Hepatocyte (in vitro differentiated cells): ENCODE results near the gene CLCNKB. TPM values are rescaled to one million over a fixed set of nuclear protein-coding genes. Genes with fewer than 3 reads are reported as not detected.

ENCODE experiments used
- DNase-seq: peaks from one replicate; pipeline ENCODE4 v3.0.0-alpha.2; 2016; ENCODE audit warnings: low spot score
- H2AFZ ChIP-seq: fragments of 200-600 bp; sonication (generic); 2 replicates; pipeline ENCODE4 v1.6.0; 2016; ENCODE audit warnings: antibody characterized with exemption, mild to moderate bottlenecking
- H3K27ac ChIP-seq: fragments of 200-600 bp; sonication (generic); 2 replicates; pipeline ENCODE4 v1.5.1; 2016; ENCODE audit warnings: mild to moderate bottlenecking
- H3K27me3 ChIP-seq: fragments of 200-600 bp; sonication (generic); 2 replicates; pipeline ENCODE4 v1.6.1; 2016
- H3K36me3 ChIP-seq: fragments of 200-600 bp; sonication (generic); replicated peaks from 2 replicates; pipeline ENCODE4 v1.5.1; 2016; ENCODE audit warnings: low read depth; ENCODE audit not compliant: insufficient read depth
- H3K4me1 ChIP-seq: fragments of 200-600 bp; sonication (generic); 2 replicates; pipeline ENCODE4 v1.5.1; 2016; ENCODE audit warnings: mild to moderate bottlenecking, moderate library complexity; ENCODE audit not compliant: insufficient read depth
- H3K4me2 ChIP-seq: fragments of 200-600 bp; sonication (generic); 2 replicates; pipeline ENCODE4 v1.6.0; 2016
- H3K4me3 ChIP-seq: fragments of 200-600 bp; sonication (generic); 2 replicates; pipeline ENCODE4 v1.5.1; 2016; ENCODE audit warnings: mild to moderate bottlenecking
- H3K79me2 ChIP-seq: fragments of 200-600 bp; sonication (generic); 2 replicates; pipeline ENCODE4 v1.6.0; 2017; ENCODE audit warnings: mild to moderate bottlenecking
- H3K9me2 ChIP-seq: fragments of 200-600 bp; sonication (generic); replicated peaks from 2 replicates; pipeline ENCODE4 v1.6.0; 2017; ENCODE audit warnings: mild to moderate bottlenecking; ENCODE audit not compliant: insufficient read depth
- H3K9me3 ChIP-seq: fragments of 200-600 bp; sonication (generic); 2 replicates; pipeline ENCODE4 v1.5.1; 2016; ENCODE audit warnings: low read depth, mild to moderate bottlenecking
- H4K20me1 ChIP-seq: fragments of 200-600 bp; sonication (generic); 2 replicates; pipeline ENCODE4 v1.6.0; 2016; ENCODE audit warnings: mild to moderate bottlenecking; ENCODE audit not compliant: insufficient read depth, poor library complexity, severe bottlenecking
- EZH2 ChIP-seq: fragments of 200-600 bp; sonication (generic); IDR thresholded peaks from 2 replicates; pipeline ENCODE4 v1.6.1; 2016; ENCODE audit warnings: antibody characterized with exemption, mild to moderate bottlenecking, borderline replicate concordance
- EZH2phosphoT487 ChIP-seq: fragments of 200-600 bp; sonication (generic); IDR thresholded peaks from one replicate; pipeline ENCODE4 v1.6.1; 2018; ENCODE audit warnings: antibody characterized with exemption, mild to moderate bottlenecking, low read depth, moderate library complexity; ENCODE audit not compliant: unreplicated experiment, severe bottlenecking
- WGBS: methylation state at CpG from one replicate; pipeline ENCODE4 v1.1.6; 2016; ENCODE audit warnings: low lambda C conversion rate; ENCODE audit errors: missing lambda C conversion rate; 5-methylcytosine and 5-hydroxymethylcytosine counted together
- polyA plus RNA-seq: library from polyadenylated mRNA; unstranded; fragments of >200 nt; fragmentation: Nextera tagmentation; extraction: Ambion mirVana; gene quantifications from 2 replicates; pipeline ENCODE4 v1.2.1, GENCODE V29; 2016
- total RNA-seq: library from RNA; depleted of rRNA; stranded (reverse); fragments of >200 nt; gene quantifications from 2 replicates; pipeline ENCODE4 v1.2.3, GENCODE V29; 2014
- TF ChIP-seq, protein P1 (sequence below): fragments of 200-600 bp; sonication (generic); IDR thresholded peaks from 2 replicates; pipeline ENCODE4 v1.5.1; 2016; ENCODE audit warnings: antibody characterized with exemption, mild to moderate bottlenecking; ENCODE audit not compliant: poor library complexity

Gene CLCNKB
- total and polyA plus RNA-seq, 2 experiments from 2014 or later, result 0.47 to 1.4 TPM

- H3K4me2 ChIP-seq, result no peak overlapping the region
- DNase-seq, result no peak
- H3K9me2 ChIP-seq, result no peaks in the 10 kb centered on the region
- H2AFZ ChIP-seq, result no peak overlapping the region
- H3K4me1 ChIP-seq, result no peaks in the 10 kb centered on the region
- 88% methylated on average over 5 of the region's 5 CpGs for WGBS
- H3K9me3 ChIP-seq, result no peaks in the 10 kb centered on the region
- H3K36me3 ChIP-seq, result no peaks in the 10 kb centered on the region
- no peaks in the 10 kb centered on the region for H3K79me2 ChIP-seq
- no peak overlapping the region for H3K27ac ChIP-seq
- no peaks in the 10 kb centered on the region for H3K27me3 ChIP-seq
- TF ChIP-seq EZH2 (no peak), EZH2phosphoT487 (no peak)
- TF ChIP-seq, protein P1, sequence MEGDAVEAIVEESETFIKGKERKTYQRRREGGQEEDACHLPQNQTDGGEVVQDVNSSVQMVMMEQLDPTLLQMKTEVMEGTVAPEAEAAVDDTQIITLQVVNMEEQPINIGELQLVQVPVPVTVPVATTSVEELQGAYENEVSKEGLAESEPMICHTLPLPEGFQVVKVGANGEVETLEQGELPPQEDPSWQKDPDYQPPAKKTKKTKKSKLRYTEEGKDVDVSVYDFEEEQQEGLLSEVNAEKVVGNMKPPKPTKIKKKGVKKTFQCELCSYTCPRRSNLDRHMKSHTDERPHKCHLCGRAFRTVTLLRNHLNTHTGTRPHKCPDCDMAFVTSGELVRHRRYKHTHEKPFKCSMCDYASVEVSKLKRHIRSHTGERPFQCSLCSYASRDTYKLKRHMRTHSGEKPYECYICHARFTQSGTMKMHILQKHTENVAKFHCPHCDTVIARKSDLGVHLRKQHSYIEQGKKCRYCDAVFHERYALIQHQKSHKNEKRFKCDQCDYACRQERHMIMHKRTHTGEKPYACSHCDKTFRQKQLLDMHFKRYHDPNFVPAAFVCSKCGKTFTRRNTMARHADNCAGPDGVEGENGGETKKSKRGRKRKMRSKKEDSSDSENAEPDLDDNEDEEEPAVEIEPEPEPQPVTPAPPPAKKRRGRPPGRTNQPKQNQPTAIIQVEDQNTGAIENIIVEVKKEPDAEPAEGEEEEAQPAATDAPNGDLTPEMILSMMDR, result no peak
- no peaks in the 10 kb centered on the region for H4K20me1 ChIP-seq
- no peak overlapping the region for H3K4me3 ChIP-seq
Observed at GRCh38 chr1:16005597-16005996, 38.0 kb upstream of the CLCNKB start.

GRCh38 chr1:16006010-16006409 lies 37.6 kb upstream of the CLCNKB start:
- Histone ChIP-seq H3K9me2 (no peaks in the 10 kb centered on the region), H3K9me3 (no peaks in the 10 kb centered on the region), H2AFZ (no peak overlapping the region), H3K79me2 (no peaks in the 10 kb centered on the region), H3K4me1 (no peaks in the 10 kb centered on the region), H4K20me1 (no peaks in the 10 kb centered on the region), H3K36me3 (no peaks in the 10 kb centered on the region), H3K4me3 (no peak overlapping the region), H3K27ac (no peak overlapping the region), H3K4me2 (no peak overlapping the region), H3K27me3 (no peaks in the 10 kb centered on the region)
- TF ChIP-seq EZH2 (no peak), EZH2phosphoT487 (no peak)
- TF ChIP-seq, protein P1, result no peak
- WGBS, result 88% methylated on average over 11 of the region's 11 CpGs
- DNase-seq, result no peak

GRCh38 chr1:16006552-16007485 lies 36.8 kb upstream of the CLCNKB start:
- WGBS, result 72% methylated on average over 9 of the region's 9 CpGs
- H3K4me2 ChIP-seq, result no peak overlapping the region

More at GRCh38 chr1:16006552-16007485, 36.8 kb upstream of the CLCNKB start:
- no peaks in the 10 kb centered on the region for H3K4me1 ChIP-seq
- no peak overlapping the region for H3K27ac ChIP-seq
- H2AFZ ChIP-seq, result no peak overlapping the region
- TF ChIP-seq, protein P1, result peak; percentile 9
- no peak for TF ChIP-seq EZH2phosphoT487
- no peaks in the 10 kb centered on the region for H3K9me2 ChIP-seq
- no peaks in the 10 kb centered on the region for H3K27me3 ChIP-seq
- DNase-seq, result no peak
- no peaks in the 10 kb centered on the region for H4K20me1 ChIP-seq
- H3K36me3 ChIP-seq, result no peaks in the 10 kb centered on the region
- H3K4me3 ChIP-seq, result no peak overlapping the region
- no peaks in the 10 kb centered on the region for H3K9me3 ChIP-seq
- H3K79me2 ChIP-seq, result no peaks in the 10 kb centered on the region
